ENCODE data around the gene CCDC183. TPM values are rescaled to one million over a fixed set of nuclear protein-coding genes. Genes with fewer than 3 reads are reported as not detected.

CCDC183 gene
- total RNA-seq, 1 donor from 2014 or later: 0.84 TPM

DNA sequence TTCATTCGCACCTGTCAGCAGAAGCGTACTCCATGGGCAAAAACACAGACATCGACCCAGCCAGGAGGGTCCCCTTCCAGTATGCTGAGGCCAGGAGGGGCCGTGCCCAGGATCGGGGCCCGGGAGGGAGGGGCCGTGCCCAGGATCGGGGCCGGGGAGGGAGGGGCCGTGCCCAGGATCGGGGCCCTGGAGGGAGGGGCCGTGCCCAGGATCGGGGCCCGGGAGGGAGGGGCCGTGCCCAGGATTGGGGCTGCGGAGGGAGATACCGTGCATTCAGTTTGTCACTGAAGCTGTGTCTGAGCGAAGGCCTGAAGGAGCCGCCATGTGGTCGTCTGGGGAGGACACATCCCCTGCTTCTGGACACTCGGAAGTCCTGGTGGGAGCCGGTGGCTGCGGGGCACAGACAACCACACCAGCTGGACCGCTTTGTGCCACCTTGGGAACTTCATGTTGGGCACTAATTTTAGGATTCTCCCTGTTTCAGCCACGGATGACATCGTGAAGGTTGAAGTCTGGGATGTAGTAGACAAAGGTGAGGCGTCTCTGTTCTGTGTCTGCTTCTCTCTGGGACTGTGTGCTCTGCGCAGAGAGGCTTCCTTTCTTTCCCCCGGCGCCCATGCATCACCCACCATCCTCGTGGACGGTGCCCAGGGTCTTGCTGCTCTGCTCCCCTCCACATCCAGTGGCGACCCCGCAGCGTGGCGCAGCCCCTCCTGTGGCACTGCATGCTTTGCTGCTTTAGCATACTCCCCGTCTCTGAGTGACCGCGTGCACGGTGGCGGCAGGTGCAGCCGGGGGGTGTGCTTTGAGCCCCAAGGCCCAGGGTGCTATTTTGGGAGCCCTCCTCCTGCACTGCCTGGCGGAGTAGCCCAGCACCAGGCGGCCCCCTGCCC, 29.4 kb downstream of the CCDC183 start:
- Histone ChIP-seq H3K4me3 (ENCODE audit: low read depth, low read length) (no peak overlapping the region), H3K36me3 (ENCODE audit: control insufficient read depth, insufficient read depth, low read length) (no peaks in the 10 kb centered on the region), H3K27me3 (ENCODE audit: control insufficient read depth, insufficient read depth, low read length) (no peaks in the 10 kb centered on the region)
- DNase-seq (ENCODE audit: low read depth): no peak
- TF ChIP-seq CTCF (IDR thresholded peaks at IDR 0.05; ENCODE audit: insufficient read depth, low read length, poor library complexity, severe bottlenecking): no peak

- DNase-seq (ENCODE audit: low read depth): no peak
- H3K4me3 ChIP-seq (ENCODE audit: low read depth, low read length): no peak overlapping the region
- no peak for TF ChIP-seq CTCF (IDR thresholded peaks at IDR 0.05; ENCODE audit: insufficient read depth, low read length, poor library complexity, severe bottlenecking)
- H3K36me3 ChIP-seq (ENCODE audit: control insufficient read depth, insufficient read depth, low read length): no peaks in the 10 kb centered on the region
- H3K27me3 ChIP-seq (ENCODE audit: control insufficient read depth, insufficient read depth, low read length): no peaks in the 10 kb centered on the region
These were observed 30.0 kb downstream of the CCDC183 start for GRCh38 chr9:136826188-136826541.

DNA sequence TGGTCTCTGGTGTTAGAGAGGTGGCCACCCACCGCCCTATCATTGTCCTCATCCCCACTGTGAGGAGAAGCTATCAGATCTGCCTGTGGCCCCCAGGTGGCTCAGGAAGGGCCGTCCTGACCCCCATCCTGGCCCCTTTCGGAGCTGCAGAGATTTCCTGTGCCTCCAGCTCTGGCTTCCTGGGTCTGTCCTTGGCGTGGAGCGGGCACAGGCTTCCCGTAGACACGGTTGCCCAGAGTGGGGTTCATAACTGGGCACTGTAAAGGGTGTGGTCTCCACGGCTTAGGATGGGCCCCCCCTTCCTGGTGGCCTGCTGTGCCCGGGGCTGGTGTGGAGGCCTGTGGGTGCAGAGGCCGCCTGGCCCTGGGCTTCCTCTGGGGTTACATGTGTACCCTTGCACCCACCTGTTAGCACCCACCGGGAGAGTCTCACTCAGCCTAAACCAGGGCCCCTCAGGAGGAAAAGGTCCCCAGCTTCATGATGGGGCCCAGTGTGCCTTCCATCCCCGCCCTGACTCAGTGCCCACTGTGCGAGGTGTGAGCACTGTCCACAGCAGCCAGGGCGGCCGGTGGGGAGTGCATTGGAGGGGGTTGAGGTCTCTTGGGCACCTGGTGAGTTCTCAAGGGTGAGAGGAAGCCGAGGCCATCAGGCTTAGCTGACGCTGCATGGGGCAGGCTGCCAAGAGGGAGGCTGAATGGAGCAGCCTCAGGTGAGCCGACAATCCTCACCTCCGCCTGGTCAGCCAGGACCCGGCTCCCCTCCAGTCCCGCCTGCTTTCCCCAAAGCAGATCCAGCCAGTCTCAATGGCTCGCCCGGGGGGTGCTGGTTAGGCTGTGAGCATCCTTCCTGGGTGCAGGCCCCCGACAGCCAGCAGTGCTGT, 30.8 kb downstream of the CCDC183 start:
- no peaks in the 10 kb centered on the region for H3K27me3 ChIP-seq (ENCODE audit: control insufficient read depth, insufficient read depth, low read length)

DNA sequence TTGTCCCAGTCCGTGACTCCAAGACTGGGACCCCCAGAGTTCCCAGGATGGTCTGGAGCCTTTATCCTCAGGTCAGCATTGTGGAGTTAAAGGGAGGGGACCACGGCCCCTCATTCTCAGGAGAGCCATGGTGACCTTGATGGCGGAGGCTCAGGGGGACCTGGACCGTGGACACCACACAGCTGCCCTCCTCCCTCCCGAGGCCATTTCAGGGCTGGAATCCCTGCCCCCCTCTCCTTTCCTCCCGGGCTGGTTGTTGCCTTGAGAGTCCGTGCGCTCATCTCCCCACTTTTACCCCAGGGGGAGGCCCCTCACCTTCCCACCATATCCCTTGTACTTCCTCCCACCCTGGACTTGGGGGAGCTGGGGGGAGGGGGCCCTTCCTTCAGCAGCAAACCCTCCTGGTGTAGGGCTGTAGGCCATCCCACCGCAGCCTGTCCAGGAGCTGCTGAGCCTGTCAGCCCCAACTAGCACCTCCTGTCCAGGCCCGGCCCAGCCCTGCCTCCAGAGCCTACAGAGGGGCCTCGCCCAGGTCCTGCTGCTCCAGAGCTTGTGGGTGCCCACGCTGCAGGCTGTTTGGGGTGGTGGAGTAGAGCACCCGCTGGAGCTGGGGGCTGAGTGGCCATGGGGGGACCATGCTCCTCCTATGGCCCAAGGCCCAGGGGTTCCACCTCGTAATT, 31.8 kb downstream of the CCDC183 start:
- DNase-seq (ENCODE audit: low read depth): no peak
- TF ChIP-seq CTCF (IDR thresholded peaks at IDR 0.05; ENCODE audit: insufficient read depth, low read length, poor library complexity, severe bottlenecking): no peak
- no peak overlapping the region for H3K4me3 ChIP-seq (ENCODE audit: low read depth, low read length)
- no peaks in the 10 kb centered on the region for H3K36me3 ChIP-seq (ENCODE audit: control insufficient read depth, insufficient read depth, low read length)
- H3K27me3 ChIP-seq (ENCODE audit: control insufficient read depth, insufficient read depth, low read length): no peaks in the 10 kb centered on the region

More for the DNA sequence above, 30.8 kb downstream of the CCDC183 start:
- Histone ChIP-seq H3K4me3 (ENCODE audit: low read depth, low read length) (no peak overlapping the region), H3K36me3 (ENCODE audit: control insufficient read depth, insufficient read depth, low read length) (no peaks in the 10 kb centered on the region)
- TF ChIP-seq CTCF (IDR thresholded peaks at IDR 0.05; ENCODE audit: insufficient read depth, low read length, poor library complexity, severe bottlenecking): no peak
- DNase-seq (ENCODE audit: low read depth): no peak

DNA sequence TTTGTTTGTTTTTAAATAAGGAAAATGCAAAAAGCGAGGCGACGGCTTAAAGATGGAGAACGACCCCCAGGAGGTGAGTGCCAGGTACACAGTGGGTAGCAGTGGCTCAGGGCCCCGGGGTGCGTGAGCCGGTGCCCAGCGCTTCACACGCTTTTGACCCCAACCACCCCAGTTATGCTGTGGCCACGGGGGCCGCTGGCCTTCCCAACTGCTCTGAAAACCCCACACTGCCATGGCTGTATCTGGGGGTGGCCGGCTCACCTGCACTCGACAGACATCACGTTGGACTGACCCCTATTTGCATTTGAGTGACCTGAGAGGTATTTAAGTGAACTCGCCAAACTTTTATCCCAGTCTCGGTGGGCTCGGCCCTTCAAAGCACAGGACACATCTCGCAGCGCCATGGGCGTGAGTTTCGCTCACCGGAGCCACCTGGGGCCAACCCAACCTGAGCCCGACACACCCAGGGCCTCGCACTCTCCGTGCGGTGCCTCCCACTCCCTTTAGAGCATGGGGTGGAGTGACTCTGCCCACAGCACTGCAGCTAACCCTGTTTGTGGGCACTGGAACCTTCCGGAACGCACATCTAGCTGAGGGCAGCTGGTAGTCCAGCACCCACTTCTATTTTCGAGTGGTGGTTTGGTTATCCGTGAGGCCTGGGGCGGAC, 32.5 kb downstream of the CCDC183 start:
- H3K36me3 ChIP-seq (ENCODE audit: control insufficient read depth, insufficient read depth, low read length): no peaks in the 10 kb centered on the region
- DNase-seq (ENCODE audit: low read depth): no peak
- no peak overlapping the region for H3K4me3 ChIP-seq (ENCODE audit: low read depth, low read length)
- no peak for TF ChIP-seq CTCF (IDR thresholded peaks at IDR 0.05; ENCODE audit: insufficient read depth, low read length, poor library complexity, severe bottlenecking)
- H3K27me3 ChIP-seq (ENCODE audit: control insufficient read depth, insufficient read depth, low read length): no peaks in the 10 kb centered on the region
